CD4-positive, alpha-beta T cell treated with Interleukin-2 at 100 ng/mL for 4 hours (primary cell): ENCODE data around the gene ZDHHC9.
"Not testable (repeated sequence)": the region's sequence is repeated elsewhere in the genome, so short reads cannot be mapped to it uniquely, and the experiment has no call there.

ENCODE experiments used
- DNase-seq: peaks from one replicate; pipeline ENCODE4 v3.0.0-alpha.2; 2020; ENCODE audit warnings: low spot score

ZDHHC9 gene

GRCh38 chrX:129843459-129844306 is at the start of gene ZDHHC9:
Gene ZDHHC9, minus strand, starts transcription at chrX:129843886. Its CDS starts 1,941 bp downstream, at chrX:129841945.
- DNase-seq, result peak; percentile 87

GRCh38 chrX:129877401-129877800 is 33.7 kb upstream of the ZDHHC9 start:
- no peak for DNase-seq

- no peak for DNase-seq
These were observed 33.2 kb upstream of the ZDHHC9 start for GRCh38 chrX:129876771-129877305.

- no peak for DNase-seq
These were observed 32.0 kb upstream of the ZDHHC9 start for GRCh38 chrX:129875669-129876068.

- no peak for DNase-seq
These were observed 28.8 kb upstream of the ZDHHC9 start for GRCh38 chrX:129872524-129872923.

- DNase-seq, result not testable (repeated sequence)
These were observed 22.6 kb upstream of the ZDHHC9 start for GRCh38 chrX:129866321-129866720.

- DNase-seq, result not testable (repeated sequence)
These were observed 15.4 kb upstream of the ZDHHC9 start for GRCh38 chrX:129859134-129859533.

- not testable (repeated sequence) for DNase-seq
These were observed 8.1 kb upstream of the ZDHHC9 start for GRCh38 chrX:129851825-129852224.

GRCh38 chrX:129846716-129847115 is 3.0 kb upstream of the ZDHHC9 start:
- DNase-seq, result no peak

- DNase-seq, result no peak
These were observed 2.0 kb upstream of the ZDHHC9 start for GRCh38 chrX:129845616-129846190.

GRCh38 chrX:129843209-129843458 is 552 bp downstream of the ZDHHC9 start:
- no peak for DNase-seq

GRCh38 chrX:129842510-129843208 is 1.0 kb downstream of the ZDHHC9 start:
- DNase-seq, result no peak

- no peak for DNase-seq
These were observed 3.3 kb downstream of the ZDHHC9 start for GRCh38 chrX:129840344-129840743.

- no peak for DNase-seq
These were observed 6.9 kb downstream of the ZDHHC9 start for GRCh38 chrX:129836827-129837226.

- DNase-seq, result no peak
These were observed 10.3 kb downstream of the ZDHHC9 start for GRCh38 chrX:129833153-129833990.

GRCh38 chrX:129831091-129831885 is 12.4 kb downstream of the ZDHHC9 start:
- no peak for DNase-seq

- DNase-seq, result no peak
These were observed 13.2 kb downstream of the ZDHHC9 start for GRCh38 chrX:129830494-129830893.

GRCh38 chrX:129825746-129826505 is 17.8 kb downstream of the ZDHHC9 start:
- peak; percentile 5 for DNase-seq

- DNase-seq, result no peak
These were observed 19.1 kb downstream of the ZDHHC9 start for GRCh38 chrX:129824620-129825019.

- no peak for DNase-seq
These were observed 20.2 kb downstream of the ZDHHC9 start for GRCh38 chrX:129823522-129823921.
